Activated naive CD8-positive, alpha-beta T cell (primary cell): ENCODE data around the gene ELF2.
"Not testable (repeated sequence)": the region's sequence is repeated elsewhere in the genome, so short reads cannot be mapped to it uniquely, and the experiment has no call there.

Experiments
- H3K27ac Mint-ChIP-seq: one replicate; pipeline ENCODE4 v1.8.0; 2021; ENCODE audit warnings: mixed read lengths
- H3K27me3 Mint-ChIP-seq: one replicate; pipeline ENCODE4 v1.8.0; 2021; ENCODE audit warnings: mixed read lengths
- H3K36me3 Mint-ChIP-seq: one replicate; pipeline ENCODE4 v1.8.0; 2021; ENCODE audit warnings: mixed read lengths
- H3K4me1 Mint-ChIP-seq: one replicate; pipeline ENCODE4 v1.8.0; 2021; ENCODE audit warnings: low read depth, mixed read lengths
- H3K4me3 Mint-ChIP-seq: one replicate; pipeline ENCODE4 v1.8.0; 2021; ENCODE audit warnings: mild to moderate bottlenecking, mixed read lengths
- H3K9me3 Mint-ChIP-seq: one replicate; pipeline ENCODE4 v1.8.0; 2021; ENCODE audit warnings: low read depth, mixed read lengths

Gene ELF2

DNA sequence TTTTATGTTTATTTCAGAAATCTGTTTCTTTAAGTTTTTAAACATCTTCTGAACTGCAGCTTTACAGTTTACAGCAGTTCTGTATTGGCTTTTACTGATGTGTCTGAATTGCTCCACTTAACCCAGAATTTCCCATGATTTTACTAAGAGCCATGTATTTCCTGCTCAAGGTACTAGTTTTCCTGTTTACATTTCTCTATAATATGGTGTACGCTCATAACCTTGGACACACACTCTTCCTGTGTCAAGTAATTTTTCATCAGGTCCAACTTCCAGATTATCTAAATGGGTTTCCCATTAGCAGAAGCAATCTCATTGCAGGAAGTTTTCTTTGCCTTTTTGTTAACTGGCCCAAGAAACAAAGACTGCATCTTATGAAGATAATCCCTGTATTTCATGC is 12.3 kb downstream of the ELF2 start:
- Mint-ChIP-seq H3K4me3 (no peak overlapping the region), H3K4me1 (peaks cover 3% of the 10 kb centered on the region), H3K27me3 (peaks cover 3% of the 10 kb centered on the region), H3K36me3 (no peaks in the 10 kb centered on the region), H3K27ac (no peak overlapping the region), H3K9me3 (no peaks in the 10 kb centered on the region)

DNA sequence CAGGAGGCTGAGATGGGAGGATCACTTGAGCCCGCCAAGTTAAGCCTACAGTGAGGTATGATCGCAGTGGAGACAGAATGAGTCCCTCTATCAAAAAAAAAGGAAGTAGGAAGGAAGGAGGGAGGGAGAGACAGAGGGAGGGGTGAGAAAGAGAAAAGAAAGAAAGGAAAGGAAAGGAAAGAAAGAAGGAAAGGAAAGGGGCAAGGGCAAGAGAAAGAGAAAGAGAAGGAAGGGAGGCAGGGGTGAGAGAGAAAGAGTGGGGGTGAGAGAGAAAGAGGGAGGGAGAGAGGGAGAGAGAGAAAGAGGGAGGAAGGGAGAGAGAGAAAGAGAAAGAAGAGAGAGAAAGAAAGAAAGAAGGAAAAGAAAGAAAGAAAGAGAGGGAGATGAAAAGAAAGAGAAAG is 13.2 kb downstream of the ELF2 start:
- H3K27me3 Mint-ChIP-seq = peaks cover 5% of the 10 kb centered on the region
- H3K9me3 Mint-ChIP-seq = no peaks in the 10 kb centered on the region
- no peak overlapping the region for H3K4me3 Mint-ChIP-seq
- no peaks in the 10 kb centered on the region for H3K36me3 Mint-ChIP-seq
- no peak overlapping the region for H3K27ac Mint-ChIP-seq
- peaks cover 3% of the 10 kb centered on the region for H3K4me1 Mint-ChIP-seq

DNA sequence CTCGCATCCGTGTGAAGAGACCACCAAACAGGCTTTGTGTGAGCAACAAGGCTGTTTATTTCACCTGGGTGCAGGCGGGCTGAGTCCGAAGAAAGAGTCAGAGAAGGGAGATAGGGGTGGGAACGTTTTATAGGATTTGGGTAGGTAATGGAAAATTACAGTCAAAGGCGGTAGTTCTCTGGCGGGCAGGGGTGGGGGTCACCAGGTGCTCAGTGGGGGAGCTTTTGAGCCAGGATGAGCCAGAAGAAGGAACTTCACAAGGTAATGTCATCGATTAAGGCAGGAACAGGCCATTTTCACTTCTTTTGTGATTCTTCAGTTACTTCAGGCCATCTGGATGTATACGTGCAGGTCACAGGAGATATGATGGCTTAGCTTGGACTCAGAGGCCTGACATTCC is 19.0 kb downstream of the ELF2 start:
- not testable (repeated sequence) for H3K27ac Mint-ChIP-seq, H3K4me1 Mint-ChIP-seq, H3K27me3 Mint-ChIP-seq, H3K4me3 Mint-ChIP-seq, H3K36me3 Mint-ChIP-seq, H3K9me3 Mint-ChIP-seq

DNA sequence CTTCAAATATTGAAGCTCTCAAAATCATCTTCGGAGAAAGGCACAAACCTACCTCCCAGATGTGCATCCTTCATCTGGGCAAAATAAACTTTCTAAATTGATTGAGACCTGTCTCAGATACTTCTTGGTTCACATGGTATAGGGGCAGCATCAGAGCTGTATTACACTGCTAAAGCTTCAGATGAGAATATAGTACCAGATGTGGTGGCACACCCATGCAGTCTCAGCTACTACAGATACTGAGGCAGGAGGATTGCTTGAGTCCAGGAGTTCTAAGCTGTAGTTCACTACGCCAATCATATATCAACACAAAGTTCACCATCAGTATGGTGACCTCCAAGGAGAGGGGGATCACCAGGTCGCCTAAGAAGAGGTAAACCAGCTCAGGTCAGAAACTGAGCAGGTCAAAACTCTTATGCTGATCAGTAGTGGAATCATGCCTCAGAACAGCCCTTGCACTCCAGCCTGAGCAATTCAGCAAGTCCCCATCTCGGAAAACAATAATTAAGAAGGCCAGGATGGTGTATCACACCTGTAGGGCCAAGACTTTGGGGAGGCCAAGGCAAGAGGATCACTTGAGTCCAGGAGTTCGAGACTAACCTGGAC is 22.0 kb downstream of the ELF2 start:
- H3K4me3 Mint-ChIP-seq = no peak overlapping the region
- H3K27ac Mint-ChIP-seq = no peak overlapping the region
- H3K4me1 Mint-ChIP-seq = no peaks in the 10 kb centered on the region
- no peaks in the 10 kb centered on the region for H3K9me3 Mint-ChIP-seq
- H3K36me3 Mint-ChIP-seq = peaks cover 2% of the 10 kb centered on the region
- H3K27me3 Mint-ChIP-seq = peaks cover 2% of the 10 kb centered on the region

DNA sequence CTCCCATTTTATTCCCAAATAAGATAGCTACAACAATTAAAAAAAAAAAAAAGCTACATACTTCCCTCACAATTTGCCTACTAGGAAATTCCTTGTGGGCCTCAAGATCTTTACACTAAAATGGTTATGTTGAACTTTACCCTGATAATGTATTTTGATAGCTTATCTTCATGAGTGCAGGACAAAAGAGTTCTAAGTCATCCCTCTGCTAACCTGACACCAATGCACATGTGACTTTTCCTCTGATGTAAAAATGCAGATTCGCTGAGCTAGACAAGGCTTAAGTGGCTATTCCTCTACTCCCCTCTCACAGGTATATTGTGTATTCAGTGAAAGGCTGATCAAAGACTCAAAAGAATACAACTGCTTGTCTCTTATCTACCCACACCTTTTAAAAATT is 22.5 kb downstream of the ELF2 start:
- no peaks in the 10 kb centered on the region for H3K4me1 Mint-ChIP-seq
- peaks cover 2% of the 10 kb centered on the region for H3K36me3 Mint-ChIP-seq
- no peak overlapping the region for H3K4me3 Mint-ChIP-seq
- H3K9me3 Mint-ChIP-seq = no peaks in the 10 kb centered on the region
- H3K27ac Mint-ChIP-seq = no peak overlapping the region
- H3K27me3 Mint-ChIP-seq = peaks cover 1% of the 10 kb centered on the region

DNA sequence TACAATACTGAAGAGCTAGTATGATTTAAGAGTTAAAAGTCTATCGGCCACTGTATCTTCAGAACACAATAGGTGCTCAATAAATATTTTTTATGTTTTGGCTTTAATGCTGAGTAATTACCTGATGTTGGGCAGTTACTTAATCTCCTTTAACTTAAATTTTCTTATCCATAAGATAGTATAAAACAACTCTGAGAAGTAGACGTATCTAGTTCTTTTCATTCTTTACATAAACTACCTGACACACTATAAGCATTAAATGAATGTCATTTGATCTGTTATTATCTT is 22.9 kb downstream of the ELF2 start:
- Mint-ChIP-seq H3K9me3 (no peaks in the 10 kb centered on the region), H3K27me3 (no peaks in the 10 kb centered on the region), H3K36me3 (peaks cover 2% of the 10 kb centered on the region), H3K4me3 (no peak overlapping the region), H3K4me1 (no peaks in the 10 kb centered on the region), H3K27ac (no peak overlapping the region)

DNA sequence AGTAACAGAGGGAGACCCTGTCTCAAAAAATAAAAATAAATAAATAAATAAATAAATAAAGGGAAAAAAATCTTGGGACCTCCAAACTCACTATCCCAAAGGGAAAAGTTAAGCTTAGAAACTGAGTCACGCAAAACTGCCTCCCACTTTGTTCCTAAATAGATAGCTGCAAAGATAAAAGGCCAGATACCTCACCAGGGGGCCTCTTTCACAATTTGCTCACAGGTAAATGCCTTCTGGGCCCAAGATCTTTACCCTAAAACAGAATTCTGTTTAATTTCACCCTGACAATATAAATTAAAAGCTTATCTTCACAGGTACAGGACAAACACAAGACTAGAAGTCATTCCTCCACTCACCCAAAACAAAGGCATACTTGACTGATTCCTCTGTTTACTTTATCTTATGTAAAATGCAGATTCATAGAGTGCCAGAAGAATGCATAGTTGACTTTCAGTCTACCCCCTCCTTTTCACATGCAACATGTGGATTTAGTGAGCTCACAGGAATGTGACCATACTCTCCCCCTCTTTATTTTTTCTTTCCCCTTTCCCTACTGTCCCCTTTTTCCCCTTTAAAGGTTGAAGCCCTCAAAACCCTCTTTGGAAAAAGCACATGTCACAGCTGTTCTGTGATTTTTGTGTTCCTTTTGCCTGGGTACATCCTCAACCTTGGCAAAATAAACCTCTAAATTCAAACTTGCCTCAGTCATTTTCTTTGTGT is 23.4 kb downstream of the ELF2 start:
- no peaks in the 10 kb centered on the region for H3K4me1 Mint-ChIP-seq
- no peaks in the 10 kb centered on the region for H3K9me3 Mint-ChIP-seq
- H3K4me3 Mint-ChIP-seq = no peak overlapping the region
- no peaks in the 10 kb centered on the region for H3K27me3 Mint-ChIP-seq
- no peak overlapping the region for H3K27ac Mint-ChIP-seq
- peaks cover 2% of the 10 kb centered on the region for H3K36me3 Mint-ChIP-seq

DNA sequence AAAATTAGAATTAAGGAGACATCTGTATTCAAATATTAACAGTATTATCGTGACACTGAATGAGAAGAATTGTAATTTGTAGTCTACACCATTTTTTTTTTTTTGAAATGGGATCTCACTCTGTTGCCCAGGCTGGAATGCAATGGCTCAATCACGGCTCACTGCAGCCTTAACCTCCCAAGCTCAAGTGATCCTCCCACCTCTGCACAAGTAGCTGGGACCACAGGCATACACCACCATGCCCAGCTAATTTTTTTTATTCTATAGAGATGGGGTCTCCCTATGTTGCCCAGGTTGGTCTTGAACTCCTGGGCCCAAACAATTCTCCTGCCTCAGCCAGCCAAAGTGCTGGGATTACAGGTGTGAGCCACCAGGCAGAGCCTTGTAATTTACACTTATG is 24.8 kb downstream of the ELF2 start:
- Mint-ChIP-seq H3K9me3 (no peaks in the 10 kb centered on the region), H3K27ac (no peak overlapping the region), H3K4me1 (no peaks in the 10 kb centered on the region), H3K27me3 (no peaks in the 10 kb centered on the region), H3K4me3 (no peak overlapping the region), H3K36me3 (peaks cover 2% of the 10 kb centered on the region)

DNA sequence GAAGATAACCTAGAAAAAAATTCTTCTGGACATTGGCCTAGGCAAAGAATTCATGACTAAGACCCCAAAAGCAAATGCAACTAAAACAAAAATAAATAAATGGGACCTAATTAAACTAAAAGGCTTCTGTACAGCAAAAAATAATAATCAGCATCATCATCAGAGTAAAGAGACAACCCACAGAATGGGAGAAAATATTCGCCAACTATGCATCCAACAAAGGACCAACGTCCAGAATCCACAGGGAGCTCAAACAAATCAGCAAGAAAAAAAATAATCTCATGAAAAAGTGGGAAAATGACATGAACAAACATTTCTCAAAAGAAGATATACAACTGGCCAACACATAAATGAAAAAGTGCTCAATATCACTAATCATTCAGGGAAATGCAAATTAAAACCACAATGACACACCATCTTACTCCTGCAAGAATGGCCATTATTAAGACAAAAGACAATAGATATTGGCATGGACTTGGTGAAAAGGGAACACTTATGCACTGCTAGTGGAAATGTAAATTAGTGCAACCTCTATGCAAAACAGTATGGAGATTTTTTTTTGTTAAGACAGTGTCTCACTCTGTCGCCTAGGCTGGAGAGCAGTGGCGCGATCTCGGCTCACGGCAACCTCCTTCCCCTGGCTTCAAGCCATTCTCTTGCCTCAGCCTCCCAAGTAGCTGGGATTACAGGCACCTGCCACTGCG is 29.9 kb downstream of the ELF2 start:
- H3K4me3 Mint-ChIP-seq = no peak overlapping the region
- H3K9me3 Mint-ChIP-seq = peaks cover 14% of the 10 kb centered on the region
- peaks cover 4% of the 10 kb centered on the region for H3K4me1 Mint-ChIP-seq
- H3K27me3 Mint-ChIP-seq = no peaks in the 10 kb centered on the region
- H3K36me3 Mint-ChIP-seq = peaks cover 10% of the 10 kb centered on the region
- no peak overlapping the region for H3K27ac Mint-ChIP-seq

DNA sequence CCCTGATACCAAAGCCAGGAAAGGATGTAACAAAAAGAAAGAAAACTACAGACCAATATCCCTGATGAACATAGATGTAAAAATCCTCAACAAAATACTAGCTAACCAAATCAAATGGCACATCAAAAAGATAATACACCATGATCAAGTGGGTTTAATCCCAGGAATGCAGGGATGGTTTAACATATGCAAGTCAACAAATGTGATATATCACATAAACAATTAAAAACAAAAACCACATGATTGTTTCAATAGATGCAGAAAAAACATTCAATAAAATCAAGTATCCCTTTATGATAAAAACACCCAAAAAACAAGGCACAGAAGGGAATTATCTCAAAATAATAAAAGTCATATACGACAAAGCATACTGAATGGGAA is 31.5 kb downstream of the ELF2 start:
- no peak overlapping the region for H3K27ac Mint-ChIP-seq

DNA sequence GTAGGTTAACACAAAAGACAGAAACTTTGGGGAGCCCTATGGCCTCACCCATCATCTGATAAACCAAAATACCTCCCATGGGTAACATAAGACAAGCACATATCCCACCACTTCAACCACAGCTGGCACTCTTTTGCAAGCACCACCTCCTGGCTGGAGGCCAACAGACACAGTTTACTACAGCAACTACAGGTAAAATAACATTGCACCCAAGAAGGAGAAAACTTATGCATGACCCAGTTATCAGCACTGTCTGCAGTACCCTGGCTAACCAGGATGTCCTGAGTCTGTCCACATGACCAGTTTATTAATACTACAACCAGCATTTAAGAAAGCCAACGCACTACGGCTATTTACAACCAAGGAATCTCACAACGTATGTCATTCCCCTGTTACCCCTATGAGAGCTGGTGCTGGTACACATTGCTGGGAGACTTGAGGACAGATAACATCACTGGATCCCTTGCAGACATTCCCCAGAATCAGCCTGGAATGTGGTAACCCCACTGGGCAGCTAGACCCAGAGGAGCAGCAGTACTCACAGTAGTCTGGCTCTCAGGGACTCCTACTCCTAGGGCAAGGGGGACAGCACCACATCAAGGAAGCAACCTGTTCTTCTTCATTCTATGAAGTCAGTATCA is 32.0 kb downstream of the ELF2 start:
- Mint-ChIP-seq H3K36me3 (peaks cover 10% of the 10 kb centered on the region), H3K4me3 (no peak overlapping the region), H3K27ac (no peak overlapping the region), H3K27me3 (no peaks in the 10 kb centered on the region), H3K9me3 (peaks cover 14% of the 10 kb centered on the region), H3K4me1 (peaks cover 4% of the 10 kb centered on the region)

More for the DNA sequence above, 31.5 kb downstream of the ELF2 start:
- peaks cover 10% of the 10 kb centered on the region for H3K36me3 Mint-ChIP-seq
- H3K27me3 Mint-ChIP-seq = no peaks in the 10 kb centered on the region
- H3K9me3 Mint-ChIP-seq = peaks cover 14% of the 10 kb centered on the region
- H3K4me3 Mint-ChIP-seq = no peak overlapping the region
- H3K4me1 Mint-ChIP-seq = peaks cover 4% of the 10 kb centered on the region

DNA sequence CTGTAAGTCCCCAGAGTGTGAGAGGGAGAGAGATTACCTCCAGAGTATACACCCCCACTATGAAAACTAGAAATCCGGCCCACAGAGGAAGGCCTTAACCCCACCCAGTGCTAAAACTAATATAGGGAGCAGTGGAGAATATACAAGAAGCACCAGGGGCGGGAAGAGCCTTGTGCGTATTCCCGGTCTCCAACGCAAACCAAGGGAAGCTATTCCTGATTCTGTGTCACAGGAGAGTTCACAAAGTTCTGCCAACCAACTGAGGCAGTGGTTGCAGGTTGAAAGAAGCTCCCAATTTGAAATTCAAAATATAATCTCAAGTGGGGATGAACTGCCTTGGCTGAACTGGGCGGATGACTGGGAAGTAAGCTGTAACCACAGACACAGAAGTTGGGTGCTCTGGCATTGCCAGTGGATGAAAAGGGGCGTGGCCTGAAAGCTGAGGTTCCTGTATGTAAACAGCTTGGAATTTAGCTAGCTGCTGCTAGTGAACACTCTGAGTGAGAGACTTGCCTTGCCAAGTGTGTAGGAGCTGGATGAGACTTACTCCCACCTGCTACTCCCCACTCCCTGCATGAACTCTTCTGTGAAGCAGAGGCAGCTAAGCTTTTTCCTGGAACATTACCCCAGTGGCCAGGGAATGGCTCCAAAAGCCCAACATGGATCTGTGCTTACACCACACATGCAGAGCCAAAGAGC is 32.7 kb downstream of the ELF2 start:
- Mint-ChIP-seq H3K27me3 (no peaks in the 10 kb centered on the region), H3K9me3 (peaks cover 14% of the 10 kb centered on the region), H3K36me3 (peaks cover 10% of the 10 kb centered on the region), H3K4me1 (peaks cover 4% of the 10 kb centered on the region), H3K4me3 (no peak overlapping the region), H3K27ac (no peak overlapping the region)

DNA sequence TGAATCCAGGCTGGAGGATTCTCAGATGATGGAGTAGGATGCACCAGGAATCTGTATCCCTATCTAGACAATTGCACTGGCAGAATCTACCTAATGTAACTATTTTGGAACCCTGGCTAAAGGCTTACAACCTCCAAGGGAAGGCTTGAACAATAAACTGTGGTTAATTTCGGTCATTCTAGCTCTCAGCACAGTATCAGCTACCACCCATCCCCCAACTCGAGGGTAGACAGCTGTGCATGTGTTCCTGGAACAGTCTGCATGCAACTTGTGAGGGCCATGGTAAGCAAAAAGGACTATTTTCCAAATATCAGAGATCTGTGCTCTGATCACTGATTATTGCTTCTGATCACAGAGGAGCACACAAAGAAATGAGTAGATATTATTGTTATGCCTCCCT is 34.0 kb downstream of the ELF2 start:
- H3K4me3 Mint-ChIP-seq = no peak overlapping the region
- H3K9me3 Mint-ChIP-seq = peaks cover 14% of the 10 kb centered on the region
- peaks cover 4% of the 10 kb centered on the region for H3K4me1 Mint-ChIP-seq
- no peak overlapping the region for H3K27ac Mint-ChIP-seq
- peaks cover 10% of the 10 kb centered on the region for H3K36me3 Mint-ChIP-seq
- no peaks in the 10 kb centered on the region for H3K27me3 Mint-ChIP-seq

DNA sequence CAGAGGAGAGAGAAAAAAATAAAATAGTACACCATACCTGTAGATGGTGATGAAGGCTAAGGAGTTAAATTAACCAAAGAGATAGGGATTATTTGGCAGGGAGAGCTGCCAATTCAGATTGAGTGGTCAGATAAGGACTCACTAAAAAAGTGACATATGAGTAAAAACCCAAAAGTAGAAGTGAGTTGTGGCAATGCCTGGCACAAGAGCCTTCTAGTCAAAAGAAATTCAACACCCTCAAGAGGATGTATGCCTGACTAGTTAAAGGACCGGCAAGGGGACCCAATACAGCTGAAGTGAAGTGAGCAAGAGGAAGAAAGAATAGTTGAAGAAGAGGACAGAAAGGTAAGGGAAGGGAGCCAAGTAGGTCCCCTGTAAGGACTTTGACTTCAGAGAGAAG is 34.9 kb downstream of the ELF2 start:
- peaks cover 10% of the 10 kb centered on the region for H3K36me3 Mint-ChIP-seq
- H3K27me3 Mint-ChIP-seq = no peaks in the 10 kb centered on the region

DNA sequence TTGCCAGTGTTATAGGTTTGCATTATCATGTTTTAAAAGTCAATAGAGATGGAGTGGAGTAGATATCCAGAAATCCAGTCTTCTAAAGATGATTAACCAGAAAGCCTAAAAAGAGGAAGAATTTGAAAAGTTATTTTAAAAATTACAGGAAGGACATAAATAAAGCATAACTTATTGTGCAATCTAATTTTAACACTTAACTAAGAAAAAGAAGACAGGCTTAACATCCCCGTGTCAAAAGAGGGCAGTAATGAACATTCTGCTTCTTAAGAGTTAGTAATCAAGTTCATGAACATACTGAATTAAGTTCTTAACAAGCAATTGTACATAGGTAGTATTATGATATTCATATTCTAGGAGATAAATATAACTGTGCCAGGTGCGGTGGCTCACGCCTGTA is 39.3 kb downstream of the ELF2 start:
- H3K9me3 Mint-ChIP-seq = no peaks in the 10 kb centered on the region
- H3K27ac Mint-ChIP-seq = no peak overlapping the region
- no peak overlapping the region for H3K4me3 Mint-ChIP-seq
- peaks cover 2% of the 10 kb centered on the region for H3K36me3 Mint-ChIP-seq
- H3K4me1 Mint-ChIP-seq = no peaks in the 10 kb centered on the region
- no peaks in the 10 kb centered on the region for H3K27me3 Mint-ChIP-seq

More for the DNA sequence above, 34.9 kb downstream of the ELF2 start:
- Mint-ChIP-seq H3K4me3 (no peak overlapping the region), H3K27ac (no peak overlapping the region), H3K4me1 (peaks cover 4% of the 10 kb centered on the region), H3K9me3 (peaks cover 14% of the 10 kb centered on the region)
